WTC11 (cell line): Measurements from ENCODE around the gene CACNG4. TPM values are rescaled to one million over a fixed set of nuclear protein-coding genes. Genes with fewer than 3 reads are reported as not detected.

ENCODE experiments used
- ATAC-seq: fragments of 200-7000 bp; cut with Tn5 transposase; 2 replicates; pipeline ENCODE4 v1.10.0; 2021; ENCODE audit warnings: mild to moderate bottlenecking, moderate library complexity
- CTCF ChIA-PET: fragments of 300-600 bp; sonication (Branson Sonifier 250); formaldehyde crosslinking; loops from one replicate; lab custom pipeline; 2021; ENCODE audit warnings: antibody characterized with exemption; lab: Charles Lee
- POLR2A ChIA-PET: fragments of 350-600 bp; sonication (Branson Sonifier 250); formaldehyde crosslinking; loops from one replicate; lab custom pipeline; 2021; ENCODE audit warnings: antibody characterized with exemption; lab: Charles Lee
- DNase-seq: peaks from one replicate; pipeline ENCODE4 v3.0.0; 2021; ENCODE audit warnings: low spot score
- H3K27ac Mint-ChIP-seq: 2 replicates; pipeline ENCODE4 v1.8.0; 2021; ENCODE audit warnings: mixed read lengths
- H3K27me3 Mint-ChIP-seq: 2 replicates; pipeline ENCODE4 v1.8.0; 2021; ENCODE audit warnings: low read depth, mild to moderate bottlenecking, moderate library complexity, mixed read lengths
- H3K36me3 Mint-ChIP-seq: 2 replicates; pipeline ENCODE4 v1.8.0; 2021; ENCODE audit warnings: mixed read lengths
- H3K4me1 Mint-ChIP-seq: 2 replicates; pipeline ENCODE4 v1.8.0; 2022; ENCODE audit warnings: mixed read lengths
- H3K4me3 Mint-ChIP-seq: 2 replicates; pipeline ENCODE4 v1.8.0; 2021; ENCODE audit warnings: mild to moderate bottlenecking, moderate library complexity, mixed read lengths
- H3K9me3 Mint-ChIP-seq: 2 replicates; pipeline ENCODE4 v1.8.0; 2021; ENCODE audit warnings: mixed read lengths
- ARID4B ChIP-seq: sonication (generic); formaldehyde crosslinking; IDR thresholded peaks from 2 replicates; pipeline ENCODE4 v1.8.0; 2023; ENCODE audit warnings: missing genetic modification reagents, mild to moderate bottlenecking, borderline replicate concordance
- ATF1 ChIP-seq: sonication (generic); formaldehyde crosslinking; IDR thresholded peaks from 2 replicates; pipeline ENCODE4 v1.8.1; 2023; ENCODE audit warnings: mild to moderate bottlenecking, moderate library complexity, missing genetic modification reagents
- ATF2 ChIP-seq: sonication (generic); formaldehyde crosslinking; IDR thresholded peaks from 2 replicates; pipeline ENCODE4 v1.8.1; 2022; ENCODE audit warnings: low read depth, missing genetic modification reagents, borderline replicate concordance
- GTF2I ChIP-seq: fragments of 250-450 bp; sonication (Bioruptor Pico); conservative IDR thresholded peaks from 2 replicates; pipeline ENCODE4 v1.4.0; 2021; ENCODE audit warnings: mild to moderate bottlenecking
- HMGXB4 ChIP-seq: sonication (generic); formaldehyde crosslinking; IDR thresholded peaks from 2 replicates; pipeline ENCODE4 v1.8.1; 2023; ENCODE audit warnings: mild to moderate bottlenecking, moderate library complexity, missing genetic modification reagents
- JAZF1 ChIP-seq: fragments of 250-450 bp; sonication (Bioruptor Pico); IDR thresholded peaks from 2 replicates; pipeline ENCODE4 v1.9.0; 2021; ENCODE audit warnings: moderate library complexity, mild to moderate bottlenecking, inconsistent platforms
- NR1H2 ChIP-seq: sonication (generic); formaldehyde crosslinking; IDR thresholded peaks from 2 replicates; pipeline ENCODE4 v1.9.0; 2021; ENCODE audit warnings: mild to moderate bottlenecking, moderate library complexity, missing genetic modification reagents
- TEAD1 ChIP-seq: sonication (generic); formaldehyde crosslinking; IDR thresholded peaks from 2 replicates; pipeline ENCODE4 v1.8.0; 2022; ENCODE audit warnings: mild to moderate bottlenecking, missing genetic modification reagents
- ZBTB21 ChIP-seq: sonication (generic); formaldehyde crosslinking; IDR thresholded peaks from 2 replicates; pipeline ENCODE4 v1.8.1; 2023; ENCODE audit warnings: mild to moderate bottlenecking, missing genetic modification reagents, borderline replicate concordance
- ZMAT4 ChIP-seq: fragments of 250-450 bp; sonication (Bioruptor Pico); IDR thresholded peaks from 2 replicates; pipeline ENCODE4 v1.9.0; 2021; ENCODE audit warnings: mild to moderate bottlenecking
- ZNF532 ChIP-seq: fragments of 250-450 bp; sonication (Bioruptor Pico); IDR thresholded peaks from 2 replicates; pipeline ENCODE4 v1.9.0; 2021; ENCODE audit warnings: mild to moderate bottlenecking, borderline replicate concordance
- total RNA-seq: library from RNA; stranded (reverse); gene quantifications from 3 replicates; pipeline ENCODE4 v1.2.3, GENCODE V29; 2021

The CACNG4 gene
- total RNA-seq, 1 experiment from 2014 or later: 3.4 TPM

- Mint-ChIP-seq H3K4me3 (no peak overlapping the region), H3K9me3 (no peaks in the 10 kb centered on the region), H3K36me3 (no peaks in the 10 kb centered on the region), H3K27me3 (no peaks in the 10 kb centered on the region), H3K4me1 (peaks cover 4% of the 10 kb centered on the region), H3K27ac (no peak overlapping the region)
- no peak for TF ChIP-seq ZNF532 (CRISPR knock-in tag)
- ChIA-PET CTCF (interaction anchor here (1.4 kb wide), 1 partner anchor 9 kb away, joined by 3 read pairs; no protein-coding TSS in a partner anchor), POLR2A (no interaction called here)
- DNase-seq (no peak), ATAC-seq (no peak)
These were observed 57.4 kb downstream of the CACNG4 start for GRCh38 chr17:67021743-67022450.

- ChIA-PET POLR2A (no interaction called here), CTCF (interaction anchor here (0.6 kb wide), 1 partner anchor 676 kb away, joined by 3 read pairs; no protein-coding TSS in a partner anchor)
- Mint-ChIP-seq H3K27me3 (no peaks in the 10 kb centered on the region), H3K9me3 (no peaks in the 10 kb centered on the region), H3K36me3 (no peaks in the 10 kb centered on the region), H3K27ac (no peak overlapping the region), H3K4me1 (peaks cover 4% of the 10 kb centered on the region), H3K4me3 (no peak overlapping the region)
- TF ChIP-seq ATF1 (CRISPR knock-in tag) (no peak), ARID4B (CRISPR knock-in tag) (no peak), ZBTB21 (CRISPR knock-in tag) (no peak), JAZF1 (CRISPR knock-in tag) (no peak), HMGXB4 (CRISPR knock-in tag) (no peak), ATF2 (no peak), TEAD1 (CRISPR knock-in tag) (no peak), NR1H2 (CRISPR knock-in tag) (no peak), ZMAT4 (CRISPR knock-in tag) (no peak), GTF2I (CRISPR knock-in tag) (no peak)
- no peak for ATAC-seq
- no peak for DNase-seq
These were observed 57.9 kb downstream of the CACNG4 start for GRCh38 chr17:67022451-67022810.
